HCT116 (cell line): Measurements from ENCODE around the gene PRPF6. TPM values are rescaled to one million over a fixed set of nuclear protein-coding genes. Genes with fewer than 3 reads are reported as not detected.

Source experiments
- ATAC-seq: fragments of 200-7000 bp; cut with Tn5 transposase; 2 replicates; pipeline ENCODE4 v1.9.1; 2020; ENCODE audit warnings: mild to moderate bottlenecking, moderate library complexity
- BruUV-seq: library from RNA; stranded (reverse); fragments of 400-500 nt; replicated peaks from 2 replicates; lab custom pipeline; 2021; lab: Mats Ljungman, UMichigan
- CTCF ChIA-PET: fragments of 300-600 bp; sonication (Branson Sonifier 250); formaldehyde crosslinking; loops from one replicate; lab custom pipeline; 2021; ENCODE audit warnings: antibody characterized with exemption; lab: Charles Lee
- POLR2A ChIA-PET: fragments of 300-600, 350-600 bp; sonication (Branson Sonifier 250); formaldehyde crosslinking; loops from one replicate; lab custom pipeline; 2021; ENCODE audit warnings: antibody characterized with exemption; lab: Charles Lee
- RAD21 ChIA-PET, 2 experiments: fragments of 300-600 bp; sonication (Branson Sonifier 250); formaldehyde crosslinking; loops; one replicate each; lab custom pipeline; 2023; ENCODE audit warnings: low total read pairs in 2 of 2; ENCODE audit not compliant: uncharacterized antibody in 2 of 2, unreplicated experiment in 2 of 2, low non-redundant PET in 1 of 2; lab: Charles Lee
- DNase-seq: peaks from one replicate; pipeline ENCODE4 v3.0.0-alpha.2; 2010; ENCODE audit warnings: low read depth, low spot score
- H2AFZ ChIP-seq: fragments of 200-600 bp; shearing (Covaris generic), sonication (generic); 2 replicates; pipeline ENCODE4 v1.6.1; 2017; ENCODE audit warnings: low read depth, mixed run types, mixed read lengths, antibody characterized with exemption, low read length; ENCODE audit not compliant: poor library complexity, severe bottlenecking
- H3K27ac ChIP-seq: 2 replicates; pipeline ENCODE4 v1.5.1; 2012; ENCODE audit warnings: low read depth, low read length
- H3K27me3 ChIP-seq: fragments of 200-600 bp; sonication (generic); 2 replicates; pipeline ENCODE4 v1.6.1; 2016; ENCODE audit warnings: mixed run types, low read length, mixed read lengths; ENCODE audit not compliant: insufficient read depth
- H3K36me3 ChIP-seq, 2 experiments: fragments of 200-500 bp in 1 of 2; fragments of 200-600 bp in 1 of 2; sonication (Bioruptor generic) in 1 of 2; sonication (generic) in 1 of 2; 2 replicates each; pipeline versions ENCODE4 v1.5.1 to v1.6.1; 2014 to 2016; ENCODE audit warnings: low read length in 2 of 2, inconsistent platforms in 1 of 2, mixed read lengths in 1 of 2, mixed run types in 1 of 2; ENCODE audit not compliant: insufficient read depth in 2 of 2, control insufficient read depth in 1 of 2
- H3K4me1 ChIP-seq, 2 experiments: fragments of 200-600 bp in 1 of 2; sonication (generic) in 1 of 2; 2 replicates each; pipeline versions ENCODE4 v1.5.1 to v1.6.1; 2012 to 2017; ENCODE audit warnings: low read length in 2 of 2, inconsistent platforms in 1 of 2, mild to moderate bottlenecking in 1 of 2, mixed read lengths in 1 of 2, mixed run types in 1 of 2, moderate library complexity in 1 of 2; ENCODE audit not compliant: insufficient read depth in 2 of 2, control insufficient read depth in 1 of 2
- H3K4me2 ChIP-seq: fragments of 200-600 bp; sonication (generic); 2 replicates; pipeline ENCODE4 v1.6.1; 2017; ENCODE audit warnings: mixed run types, low read length, mixed read lengths
- H3K4me3 ChIP-seq, 2 experiments: fragments of 200-600 bp in 1 of 2; sonication (generic) in 1 of 2; replicated peaks in 1 of 2; 2 replicates each; pipeline ENCODE4 v1.5.1; 2011 to 2016; ENCODE audit warnings: low read length in 2 of 2, control low read depth in 1 of 2, low read depth in 1 of 2, mild to moderate bottlenecking in 1 of 2, mixed read lengths in 1 of 2, mixed run types in 1 of 2
- H3K79me2 ChIP-seq: fragments of 200-600 bp; sonication (generic); 2 replicates; pipeline ENCODE4 v1.6.1; 2017; ENCODE audit warnings: mild to moderate bottlenecking, mixed run types, low read length, moderate library complexity, mixed read lengths; ENCODE audit not compliant: insufficient read depth
- H3K9ac ChIP-seq: fragments of 200-600 bp; sonication (generic); 2 replicates; pipeline ENCODE4 v1.6.1; 2016; ENCODE audit warnings: low read length, mixed read lengths
- H3K9me2 ChIP-seq: fragments of 200-600 bp; sonication (generic), shearing (Covaris generic); 2 replicates; pipeline ENCODE4 v1.6.1; 2017; ENCODE audit warnings: mixed run types, mild to moderate bottlenecking, moderate library complexity; ENCODE audit not compliant: insufficient read depth
- H3K9me3 ChIP-seq, 2 experiments: fragments of 200-500 bp in 1 of 2; fragments of 200-600 bp in 1 of 2; sonication (Bioruptor generic) in 1 of 2; sonication (generic) in 1 of 2; 2 replicates each; pipeline ENCODE4 v1.6.1; 2014 to 2017; ENCODE audit warnings: low read length in 2 of 2, mixed read lengths in 2 of 2, inconsistent platforms in 1 of 2, low read depth in 1 of 2, mild to moderate bottlenecking in 1 of 2, mixed run types in 1 of 2, moderate library complexity in 1 of 2; ENCODE audit not compliant: control insufficient read depth in 1 of 2, insufficient read depth in 1 of 2
- H4K20me1 ChIP-seq: fragments of 200-600 bp; sonication (generic), shearing (Covaris generic); 2 replicates; pipeline ENCODE4 v1.6.1; 2017; ENCODE audit warnings: mixed run types, mild to moderate bottlenecking, moderate library complexity; ENCODE audit not compliant: insufficient read depth
- ATF3 ChIP-seq: IDR thresholded peaks from 2 replicates; pipeline ENCODE4 v1.6.1; 2012
- CBX3 ChIP-seq: IDR thresholded peaks from 2 replicates; pipeline ENCODE4 v1.6.1; 2012; ENCODE audit warnings: low read depth
- CEBPB ChIP-seq: IDR thresholded peaks from 2 replicates; pipeline ENCODE4 v1.6.1; 2012; ENCODE audit warnings: low read depth
- EGR1 ChIP-seq: IDR thresholded peaks from 2 replicates; pipeline ENCODE4 v1.6.1; 2012; ENCODE audit warnings: low read depth
- EZH2phosphoT487 ChIP-seq: fragments of 200-600 bp; IDR thresholded peaks from 2 replicates; pipeline ENCODE4 v1.6.1; 2018; ENCODE audit warnings: antibody characterized with exemption, borderline replicate concordance
- FOSL1 ChIP-seq: IDR thresholded peaks from 2 replicates; pipeline ENCODE4 v1.6.1; 2012; ENCODE audit warnings: low read depth
- JUND ChIP-seq: IDR thresholded peaks from 2 replicates; pipeline ENCODE4 v1.6.1; 2012
- POLR2AphosphoS5 ChIP-seq: IDR thresholded peaks from 2 replicates; pipeline ENCODE4 v1.6.1; 2011; ENCODE audit warnings: mild to moderate bottlenecking, low read depth, low read length, moderate library complexity
- RAD21 ChIP-seq: IDR thresholded peaks from 2 replicates; pipeline ENCODE4 v1.6.1; 2012; ENCODE audit warnings: low read depth, mild to moderate bottlenecking
- SIN3A ChIP-seq: IDR thresholded peaks from 2 replicates; pipeline ENCODE4 v1.6.1; 2012; ENCODE audit warnings: low read depth
- SP1 ChIP-seq: IDR thresholded peaks from 2 replicates; pipeline ENCODE4 v1.6.1; 2012; ENCODE audit warnings: low read depth
- SRF ChIP-seq: IDR thresholded peaks from 2 replicates; pipeline ENCODE4 v1.6.1; 2012; ENCODE audit warnings: low read depth
- TCF7L2 ChIP-seq: IDR thresholded peaks from 2 replicates; pipeline ENCODE4 v1.7.0; 2011; ENCODE audit warnings: borderline replicate concordance, inconsistent platforms; ENCODE audit not compliant: insufficient read depth, insufficient read length; ENCODE audit errors: extremely low read depth
- ZNF274 ChIP-seq: fragments of 200-500 bp; sonication (Bioruptor generic); IDR thresholded peaks from 2 replicates; pipeline ENCODE4 v1.6.1; 2014; ENCODE audit warnings: mild to moderate bottlenecking, low read depth, low read length, inconsistent platforms
- intact Hi-C: fragments of 100-400 bp; cut with micrococcal nuclease; formaldehyde crosslinking; loops from 2 replicates; pipeline ENCODE4 v1.10.0; 2022
- total RNA-seq: library from RNA; stranded (reverse); gene quantifications from one replicate; pipeline ENCODE4 v1.2.1, GENCODE V29; 2021; ENCODE audit not compliant: unreplicated experiment
- TF ChIP-seq, protein P1 (sequence below), 3 experiments: fragments of 200-600 bp in 1 of 3; sonication (generic) in 1 of 3; IDR thresholded peaks in 2 of 3; conservative IDR thresholded peaks in 1 of 3; 2 replicates each; pipeline ENCODE4 v1.5.1; 2012 to 2017; ENCODE audit warnings: low read depth in 2 of 3, low read length in 2 of 3, antibody characterized with exemption in 1 of 3, borderline replicate concordance in 1 of 3, control low read depth in 1 of 3, mild to moderate bottlenecking in 1 of 3, mixed read lengths in 1 of 3, mixed run types in 1 of 3, moderate library complexity in 1 of 3; ENCODE audit not compliant: insufficient read depth in 1 of 3
- TF ChIP-seq, protein P2 (sequence below): IDR thresholded peaks from 2 replicates; pipeline ENCODE4 v1.6.1; 2012
- TF ChIP-seq, protein P3 (sequence below): IDR thresholded peaks from 2 replicates; pipeline ENCODE4 v1.6.1; 2011; ENCODE audit warnings: mild to moderate bottlenecking, low read length, moderate library complexity; ENCODE audit not compliant: insufficient replicate concordance; ENCODE audit errors: extremely low read depth

The PRPF6 gene
- total RNA-seq, 1 experiment from 2014 or later: 74.9 TPM

DNA sequence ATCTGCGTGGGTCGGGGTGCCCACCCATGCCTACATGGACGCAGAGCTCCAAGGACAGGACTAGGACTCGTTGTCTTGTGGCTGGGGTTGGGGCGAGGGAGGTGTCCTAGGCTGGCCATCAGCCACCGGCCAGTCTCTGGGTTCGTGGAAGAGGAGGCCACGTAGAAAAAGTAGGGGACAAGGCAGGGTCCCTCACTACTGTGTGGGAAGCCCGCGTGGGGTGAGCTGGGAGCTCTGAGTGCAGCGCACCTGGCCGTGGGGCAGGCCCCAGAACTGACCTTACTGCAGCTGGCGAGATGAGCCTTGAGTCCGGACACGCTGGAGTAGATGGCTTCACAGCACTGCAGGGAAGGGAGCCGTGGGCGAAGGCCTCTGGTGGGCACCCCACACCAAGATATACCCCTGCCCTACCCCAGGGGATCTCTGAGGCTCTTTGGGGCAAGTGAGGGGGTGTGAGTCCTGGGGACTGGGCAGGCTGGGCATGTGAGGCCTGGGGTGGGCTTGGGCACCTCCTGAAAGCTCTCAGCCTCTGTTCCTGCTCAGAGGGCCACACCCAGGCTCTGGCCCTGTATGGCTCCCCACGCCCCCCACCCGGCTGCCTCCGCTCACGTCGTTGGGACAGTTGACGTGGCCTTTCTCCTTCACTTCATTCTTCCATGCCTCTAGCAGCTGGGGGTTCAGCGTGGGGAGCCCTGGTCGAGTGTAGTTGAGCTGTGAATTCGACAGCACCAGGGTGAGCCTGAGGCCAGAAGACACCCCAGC, 19.1 kb upstream of the PRPF6 start:
- H3K4me3 ChIP-seq: no peak overlapping the region
- POLR2A ChIA-PET: no interaction called here
- TF ChIP-seq RAD21 (no peak), POLR2AphosphoS5 (no peak), CBX3 (no peak), SIN3A (no peak), SRF (no peak), CEBPB (no peak), ZNF274 (no peak), SP1 (no peak), TCF7L2 (no peak), FOSL1 (no peak), EGR1 (no peak), EZH2phosphoT487 (no peak), ATF3 (no peak), JUND (no peak)
- TF ChIP-seq, protein P1, sequence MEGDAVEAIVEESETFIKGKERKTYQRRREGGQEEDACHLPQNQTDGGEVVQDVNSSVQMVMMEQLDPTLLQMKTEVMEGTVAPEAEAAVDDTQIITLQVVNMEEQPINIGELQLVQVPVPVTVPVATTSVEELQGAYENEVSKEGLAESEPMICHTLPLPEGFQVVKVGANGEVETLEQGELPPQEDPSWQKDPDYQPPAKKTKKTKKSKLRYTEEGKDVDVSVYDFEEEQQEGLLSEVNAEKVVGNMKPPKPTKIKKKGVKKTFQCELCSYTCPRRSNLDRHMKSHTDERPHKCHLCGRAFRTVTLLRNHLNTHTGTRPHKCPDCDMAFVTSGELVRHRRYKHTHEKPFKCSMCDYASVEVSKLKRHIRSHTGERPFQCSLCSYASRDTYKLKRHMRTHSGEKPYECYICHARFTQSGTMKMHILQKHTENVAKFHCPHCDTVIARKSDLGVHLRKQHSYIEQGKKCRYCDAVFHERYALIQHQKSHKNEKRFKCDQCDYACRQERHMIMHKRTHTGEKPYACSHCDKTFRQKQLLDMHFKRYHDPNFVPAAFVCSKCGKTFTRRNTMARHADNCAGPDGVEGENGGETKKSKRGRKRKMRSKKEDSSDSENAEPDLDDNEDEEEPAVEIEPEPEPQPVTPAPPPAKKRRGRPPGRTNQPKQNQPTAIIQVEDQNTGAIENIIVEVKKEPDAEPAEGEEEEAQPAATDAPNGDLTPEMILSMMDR (IDR thresholded peaks at IDR 0.05 in 2 of 3, conservative IDR thresholded peaks at IDR 0.05 in 1 of 3; ENCODE audit: borderline replicate concordance in 1 of 3, insufficient read depth in 1 of 3, low read depth in 2 of 3, low read length in 2 of 3): no peak
- TF ChIP-seq, protein P2, sequence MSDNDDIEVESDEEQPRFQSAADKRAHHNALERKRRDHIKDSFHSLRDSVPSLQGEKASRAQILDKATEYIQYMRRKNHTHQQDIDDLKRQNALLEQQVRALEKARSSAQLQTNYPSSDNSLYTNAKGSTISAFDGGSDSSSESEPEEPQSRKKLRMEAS: no peak
- TF ChIP-seq, protein P3, sequence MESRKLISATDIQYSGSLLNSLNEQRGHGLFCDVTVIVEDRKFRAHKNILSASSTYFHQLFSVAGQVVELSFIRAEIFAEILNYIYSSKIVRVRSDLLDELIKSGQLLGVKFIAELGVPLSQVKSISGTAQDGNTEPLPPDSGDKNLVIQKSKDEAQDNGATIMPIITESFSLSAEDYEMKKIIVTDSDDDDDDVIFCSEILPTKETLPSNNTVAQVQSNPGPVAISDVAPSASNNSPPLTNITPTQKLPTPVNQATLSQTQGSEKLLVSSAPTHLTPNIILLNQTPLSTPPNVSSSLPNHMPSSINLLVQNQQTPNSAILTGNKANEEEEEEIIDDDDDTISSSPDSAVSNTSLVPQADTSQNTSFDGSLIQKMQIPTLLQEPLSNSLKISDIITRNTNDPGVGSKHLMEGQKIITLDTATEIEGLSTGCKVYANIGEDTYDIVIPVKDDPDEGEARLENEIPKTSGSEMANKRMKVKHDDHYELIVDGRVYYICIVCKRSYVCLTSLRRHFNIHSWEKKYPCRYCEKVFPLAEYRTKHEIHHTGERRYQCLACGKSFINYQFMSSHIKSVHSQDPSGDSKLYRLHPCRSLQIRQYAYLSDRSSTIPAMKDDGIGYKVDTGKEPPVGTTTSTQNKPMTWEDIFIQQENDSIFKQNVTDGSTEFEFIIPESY: no peak
- TF ChIP-seq, all 23 proteins: peak for 0
- Histone ChIP-seq H3K27me3 (no peaks in the 10 kb centered on the region), H3K79me2 (no peaks in the 10 kb centered on the region), H3K27ac (no peak overlapping the region), H3K4me2 (no peak overlapping the region), H4K20me1 (no peaks in the 10 kb centered on the region), H3K9ac (no peak overlapping the region), H3K36me3 (peaks cover 0 to 5% of the 10 kb centered on the region in 2 experiments; a peak in 2 of 4 replicates), H3K9me3 (no peaks in the 10 kb centered on the region), H3K4me1 (peaks cover 11 to 23% of the 10 kb centered on the region in 2 experiments; a peak in 3 of 4 replicates), H2AFZ (no peak overlapping the region), H3K9me2 (no peaks in the 10 kb centered on the region)
- intact Hi-C loops: no loop called here
- no peak for DNase-seq
- no peak for ATAC-seq
- ChIA-PET CTCF (no interaction called here), RAD21 (no interaction called here)
- no TSS peak for BruUV-seq
